Stimulated activated naive B cell treated with anti-CD40 and anti-IgM and Interleukin-4, amounts not matched to agents 10 μg/mL and 1 μg/mL and 100 μg/mL, for 72 hours (primary cell): ENCODE measurements around the gene CFAP119.

Experiments used
- ATAC-seq, 2 donors: fragments of 150-1000 bp; cut with Tn5 transposase; replicated peaks; 2 replicates each; pipeline ENCODE4 v1.10.0; 2021; ENCODE audit warnings: moderate library complexity in 1 of 2
- DNase-seq: peaks from one replicate; pipeline ENCODE4 v3.0.0; 2021
- H3K27ac Mint-ChIP-seq: one replicate; pipeline ENCODE4 v1.8.0; 2022; ENCODE audit warnings: mild to moderate bottlenecking, mixed read lengths
- H3K27me3 Mint-ChIP-seq, 2 donors: one replicate each; pipeline ENCODE4 v1.8.0; 2022; ENCODE audit warnings: mixed read lengths in 2 of 2
- H3K36me3 Mint-ChIP-seq, 2 donors: one replicate each; pipeline ENCODE4 v1.8.0; 2022; ENCODE audit warnings: mixed read lengths in 2 of 2, mild to moderate bottlenecking in 1 of 2
- H3K4me1 Mint-ChIP-seq, 2 donors: one replicate each; pipeline ENCODE4 v1.8.0; 2022; ENCODE audit warnings: mixed read lengths in 2 of 2, mild to moderate bottlenecking in 1 of 2
- H3K4me3 Mint-ChIP-seq, 2 donors: one replicate each; pipeline ENCODE4 v1.8.0; 2022; ENCODE audit warnings: mild to moderate bottlenecking in 2 of 2, mixed read lengths in 2 of 2, moderate library complexity in 1 of 2
- H3K9me3 Mint-ChIP-seq, 2 donors: one replicate each; pipeline ENCODE4 v1.8.0; 2022; ENCODE audit warnings: mixed read lengths in 2 of 2, mild to moderate bottlenecking in 1 of 2

Gene CFAP119

DNA sequence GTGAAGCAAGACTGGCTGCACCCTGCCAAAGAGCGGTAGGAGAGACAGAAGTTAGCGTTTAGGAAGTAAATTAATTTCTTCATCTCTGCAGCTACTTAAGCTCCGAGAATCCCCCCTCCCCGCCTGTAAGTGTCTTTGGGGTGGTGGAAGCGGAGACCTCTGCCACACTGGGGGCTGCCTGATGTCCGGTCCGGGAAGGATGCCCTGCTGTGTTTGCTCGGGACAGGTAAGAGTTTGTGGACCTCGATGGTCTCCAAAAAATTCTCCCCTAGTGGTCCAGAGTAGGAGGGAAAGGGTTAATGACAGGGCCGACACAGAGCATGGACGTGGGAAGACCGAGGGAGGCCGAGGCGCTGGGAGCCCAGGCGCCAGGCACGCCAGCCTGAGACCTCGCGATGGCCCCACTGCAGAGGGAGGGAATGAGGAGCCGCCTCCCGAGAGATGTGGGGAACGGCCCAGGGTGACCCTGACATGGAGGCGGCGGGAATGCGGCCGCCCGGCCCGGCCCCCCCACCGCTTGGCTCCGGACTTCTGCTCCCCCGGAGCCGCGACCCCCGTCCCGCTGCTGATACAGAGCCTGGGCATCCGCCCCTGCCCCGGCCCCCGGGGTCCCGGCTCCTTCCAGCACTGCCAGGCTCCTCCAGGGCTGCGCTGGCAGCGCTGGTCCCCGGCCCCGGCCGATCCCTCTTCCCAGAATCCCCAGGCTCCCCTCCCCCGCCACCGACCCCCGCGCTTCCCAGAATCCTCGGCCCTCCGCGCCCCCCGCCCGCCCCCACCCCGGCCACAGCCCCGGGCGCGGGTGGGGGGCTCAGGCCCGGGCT lies 24.5 kb upstream of the CFAP119 start:
- ATAC-seq (peak; percentile 60 to 71), DNase-seq (no peak)
- Mint-ChIP-seq H3K27ac (peak overlapping the region; percentile 56), H3K4me1 (peaks cover 17 to 35% of the 10 kb centered on the region in 2 donors), H3K27me3 (peaks cover 0 to 8% of the 10 kb centered on the region in 2 donors), H3K4me3 (peak overlapping the region; percentile 94 to 98), H3K9me3 (no peaks in the 10 kb centered on the region), H3K36me3 (peaks cover 18 to 24% of the 10 kb centered on the region in 2 donors)

DNA sequence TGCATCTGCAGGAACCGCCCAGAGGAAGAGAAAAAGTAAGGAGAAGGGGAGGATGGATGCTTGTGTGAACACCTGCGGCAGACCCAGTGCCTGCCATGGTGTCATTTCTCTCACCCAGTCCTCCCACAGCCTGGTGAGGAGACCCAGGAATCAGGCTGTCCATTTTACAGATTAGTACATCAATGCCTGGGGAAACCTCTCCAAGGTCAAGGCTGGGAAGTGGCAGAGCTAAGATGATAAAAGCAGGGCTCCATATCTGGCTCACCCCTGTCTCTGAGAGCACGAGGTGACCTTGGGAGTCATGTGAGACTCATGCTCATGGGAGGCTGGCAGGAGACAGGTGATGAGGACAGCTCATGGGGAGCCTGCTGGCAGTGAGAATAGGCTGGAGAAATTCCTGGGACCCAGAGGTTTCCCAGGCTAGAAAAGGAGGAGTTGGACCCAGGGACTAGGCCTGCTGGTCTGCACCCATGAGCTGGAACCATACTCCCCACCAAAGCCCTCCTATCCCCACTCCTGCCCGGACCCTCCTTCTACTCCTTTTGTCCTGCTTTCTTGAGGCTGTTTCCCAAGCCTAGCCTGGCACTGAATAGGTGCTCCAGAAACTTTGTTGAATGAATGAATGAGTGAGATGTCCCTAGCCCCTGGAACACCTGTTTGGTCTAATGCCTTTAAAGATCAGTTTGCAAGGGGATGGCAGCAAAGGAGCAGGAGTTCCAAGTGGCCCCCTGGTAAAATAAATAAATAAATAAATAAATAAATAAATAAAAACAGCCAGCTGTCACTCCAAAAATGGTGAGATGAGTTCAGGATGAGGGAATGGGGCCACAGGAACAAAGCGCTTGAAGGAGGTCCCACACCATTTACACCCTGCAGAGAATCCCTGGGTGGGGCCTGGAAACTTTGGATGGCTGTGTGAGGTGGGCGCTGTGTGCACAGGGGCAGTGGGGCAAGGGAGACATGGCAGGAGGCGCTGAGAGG lies 23.6 kb upstream of the CFAP119 start:
- peaks cover 18 to 28% of the 10 kb centered on the region in 2 donors for H3K36me3 Mint-ChIP-seq
- H3K4me3 Mint-ChIP-seq: peak overlapping the region; percentile 83 to 98
- H3K27me3 Mint-ChIP-seq: peaks cover 0 to 8% of the 10 kb centered on the region in 2 donors
- H3K4me1 Mint-ChIP-seq: peaks cover 17 to 35% of the 10 kb centered on the region in 2 donors
- no peak for ATAC-seq
- H3K9me3 Mint-ChIP-seq: no peaks in the 10 kb centered on the region
- H3K27ac Mint-ChIP-seq: peak overlapping the region; percentile 56
- no peak for DNase-seq

DNA sequence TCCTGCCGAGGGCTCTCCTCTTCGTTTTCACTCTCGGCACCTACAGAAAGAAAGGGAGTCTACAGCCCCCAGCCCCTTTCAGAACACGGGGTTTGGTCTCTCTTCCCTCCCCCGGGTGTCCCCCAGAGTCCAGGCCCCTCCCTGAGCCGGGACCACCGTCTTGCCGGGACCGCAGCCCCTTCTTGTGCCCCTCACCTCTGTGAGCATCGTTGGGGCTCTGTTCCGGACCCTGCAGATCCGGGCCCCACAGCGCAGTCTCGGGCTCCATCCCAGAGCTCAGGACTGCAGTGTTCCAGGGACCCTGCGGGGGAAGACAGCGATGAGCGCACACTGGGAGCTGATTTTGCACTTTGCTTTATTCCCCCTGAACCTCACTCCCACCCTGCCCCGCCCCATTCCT lies 22.4 kb upstream of the CFAP119 start:
- H3K27me3 Mint-ChIP-seq: peaks cover 0 to 8% of the 10 kb centered on the region in 2 donors
- H3K36me3 Mint-ChIP-seq: peaks cover 20 to 32% of the 10 kb centered on the region in 2 donors
- H3K27ac Mint-ChIP-seq: no peak overlapping the region
- no peaks in the 10 kb centered on the region for H3K9me3 Mint-ChIP-seq
- ATAC-seq (no peak), DNase-seq (no peak)
- H3K4me3 Mint-ChIP-seq: no peak overlapping the region
- peaks cover 17 to 35% of the 10 kb centered on the region in 2 donors for H3K4me1 Mint-ChIP-seq

DNA sequence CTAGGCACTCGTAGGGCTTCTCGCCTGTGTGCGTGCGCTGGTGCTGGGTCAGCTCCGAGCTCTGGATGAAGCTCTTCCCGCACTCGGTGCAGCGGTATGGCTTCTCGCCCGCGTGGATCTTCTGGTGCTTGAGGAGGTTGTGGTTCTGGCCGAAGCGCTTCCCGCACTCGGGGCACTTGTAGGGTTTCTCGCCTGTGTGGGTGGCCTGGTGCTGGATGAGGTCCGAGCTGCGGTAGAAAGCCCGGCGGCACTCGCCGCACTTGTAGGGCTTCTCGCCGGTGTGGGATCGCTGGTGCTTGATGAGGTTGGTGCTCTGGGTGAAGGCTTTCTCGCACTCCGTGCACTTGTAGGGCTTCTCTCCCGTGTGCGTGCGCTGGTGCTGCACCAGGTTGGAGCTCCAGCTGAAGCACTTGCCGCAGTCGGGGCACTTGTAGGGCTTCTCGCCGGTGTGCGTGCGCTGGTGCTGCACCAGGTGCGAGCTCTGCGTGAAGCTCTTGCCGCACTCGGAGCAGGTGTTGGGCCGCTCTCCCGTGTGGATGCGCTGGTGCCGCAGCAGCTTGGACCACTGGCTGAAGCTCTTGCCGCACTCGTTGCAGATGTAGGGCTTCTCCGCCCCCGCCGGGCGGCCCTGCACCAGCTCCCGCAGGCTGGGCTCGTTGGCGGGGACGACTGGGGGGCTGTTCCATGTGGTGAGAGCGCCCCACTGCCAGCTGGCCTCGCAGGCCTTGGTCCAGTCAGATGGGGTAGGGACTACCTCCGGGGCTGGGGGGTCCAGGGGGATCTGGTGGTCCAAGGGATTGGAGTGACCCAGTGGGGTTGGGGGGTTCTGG lies 21.6 kb upstream of the CFAP119 start:
- Mint-ChIP-seq H3K4me3 (no peak overlapping the region), H3K4me1 (peaks cover 17 to 37% of the 10 kb centered on the region in 2 donors), H3K9me3 (no peaks in the 10 kb centered on the region), H3K27ac (no peak overlapping the region), H3K27me3 (peaks cover 0 to 8% of the 10 kb centered on the region in 2 donors), H3K36me3 (peaks cover 23 to 39% of the 10 kb centered on the region in 2 donors)
- ATAC-seq (no peak), DNase-seq (no peak)

DNA sequence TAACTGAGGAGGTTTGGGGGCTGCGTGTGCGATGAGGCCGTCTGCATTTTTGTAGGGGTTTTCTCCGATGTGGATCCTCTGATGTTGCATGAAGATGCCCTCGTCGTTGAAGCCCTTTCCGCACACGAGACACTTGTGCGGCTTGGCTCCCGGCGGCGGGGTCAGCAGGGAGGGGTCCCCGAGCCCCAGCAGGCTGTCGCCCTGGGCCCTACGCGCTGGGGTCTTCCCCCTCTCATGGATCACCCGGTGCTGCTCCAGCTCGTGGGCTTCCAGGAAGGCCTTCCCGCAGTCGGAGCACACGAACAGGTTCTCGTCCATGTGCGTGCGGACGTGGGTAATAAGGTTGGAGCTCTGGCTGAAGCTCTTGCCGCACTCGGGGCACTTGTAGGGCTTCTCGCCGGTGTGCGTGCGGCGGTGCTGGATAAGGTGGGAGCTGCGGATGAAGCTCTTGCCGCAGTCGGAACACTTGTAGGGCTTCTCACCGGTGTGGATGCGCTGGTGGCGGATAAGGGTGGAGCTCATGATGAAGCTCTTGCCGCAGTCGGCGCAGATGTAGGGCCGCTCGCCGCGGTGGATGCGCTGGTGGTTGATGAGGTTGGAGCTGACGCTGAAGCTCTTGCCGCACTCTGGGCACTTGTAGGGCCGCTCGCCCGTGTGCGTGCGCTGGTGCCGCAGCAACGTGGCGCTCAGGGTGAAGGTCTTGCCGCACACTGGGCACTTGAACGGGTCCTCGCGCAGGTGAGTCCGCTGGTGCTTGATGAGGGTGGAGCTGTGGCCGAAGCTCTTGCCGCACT lies 20.8 kb upstream of the CFAP119 start:
- peaks cover 0 to under 1% of the 10 kb centered on the region in 2 donors for H3K27me3 Mint-ChIP-seq
- peaks cover 16 to 35% of the 10 kb centered on the region in 2 donors for H3K4me1 Mint-ChIP-seq
- no peak for ATAC-seq
- H3K4me3 Mint-ChIP-seq: no peak overlapping the region
- no peak overlapping the region for H3K27ac Mint-ChIP-seq
- peaks cover 25 to 41% of the 10 kb centered on the region in 2 donors for H3K36me3 Mint-ChIP-seq
- H3K9me3 Mint-ChIP-seq: no peaks in the 10 kb centered on the region
- DNase-seq: no peak

DNA sequence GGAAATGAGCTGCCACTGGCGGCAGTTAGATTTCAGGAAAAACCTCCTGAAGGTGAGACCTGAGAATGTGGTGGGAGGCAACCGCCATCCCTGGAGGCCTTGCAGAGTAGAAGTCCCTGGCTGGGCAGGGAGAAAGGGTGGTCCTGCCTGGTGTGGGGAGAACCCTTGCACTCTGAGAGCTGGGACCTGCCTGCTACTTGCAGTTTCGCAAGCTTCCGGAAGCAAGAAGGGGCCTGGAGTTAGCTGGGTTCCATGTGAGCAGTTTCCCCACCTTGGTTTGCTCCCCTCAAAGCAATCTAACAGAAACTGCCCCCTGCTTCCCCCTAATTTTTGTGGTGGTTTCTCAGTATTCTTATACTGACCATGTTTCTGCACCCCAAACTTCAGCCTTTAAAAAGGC lies 18.7 kb upstream of the CFAP119 start:
- Mint-ChIP-seq H3K9me3 (no peaks in the 10 kb centered on the region), H3K4me3 (no peak overlapping the region), H3K4me1 (peaks cover 15 to 38% of the 10 kb centered on the region in 2 donors), H3K36me3 (peaks cover 33 to 47% of the 10 kb centered on the region in 2 donors), H3K27me3 (peaks cover 9 to 11% of the 10 kb centered on the region in 2 donors), H3K27ac (no peak overlapping the region)
- no peak for ATAC-seq
- DNase-seq: no peak

DNA sequence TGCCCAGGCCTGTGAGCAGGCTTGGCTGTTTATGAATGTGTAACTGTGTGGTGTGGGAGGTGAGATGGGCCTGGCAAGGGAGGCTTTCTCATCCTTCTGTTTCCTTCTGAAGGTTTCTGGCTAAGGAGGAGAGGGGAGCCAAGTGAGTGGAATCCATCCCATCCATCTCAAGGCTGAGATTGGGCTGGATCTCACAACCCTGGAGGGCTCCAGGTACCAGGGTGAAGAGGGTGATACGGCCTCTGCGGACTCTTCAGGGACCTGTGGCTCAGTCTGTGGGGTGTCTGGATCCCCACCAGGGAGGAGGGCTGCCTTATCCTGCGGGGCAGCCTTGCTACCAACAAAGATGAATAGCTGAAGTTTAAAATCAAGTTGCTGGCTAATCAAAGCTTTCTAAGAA lies 18.2 kb upstream of the CFAP119 start:
- DNase-seq (no peak), ATAC-seq (no peak)
- H3K36me3 Mint-ChIP-seq: peaks cover 33 to 52% of the 10 kb centered on the region in 2 donors
- H3K4me1 Mint-ChIP-seq: peaks cover 13 to 38% of the 10 kb centered on the region in 2 donors
- no peak overlapping the region for H3K27ac Mint-ChIP-seq
- peaks cover 9 to 11% of the 10 kb centered on the region in 2 donors for H3K27me3 Mint-ChIP-seq
- H3K9me3 Mint-ChIP-seq: no peaks in the 10 kb centered on the region
- H3K4me3 Mint-ChIP-seq: no peak overlapping the region

DNA sequence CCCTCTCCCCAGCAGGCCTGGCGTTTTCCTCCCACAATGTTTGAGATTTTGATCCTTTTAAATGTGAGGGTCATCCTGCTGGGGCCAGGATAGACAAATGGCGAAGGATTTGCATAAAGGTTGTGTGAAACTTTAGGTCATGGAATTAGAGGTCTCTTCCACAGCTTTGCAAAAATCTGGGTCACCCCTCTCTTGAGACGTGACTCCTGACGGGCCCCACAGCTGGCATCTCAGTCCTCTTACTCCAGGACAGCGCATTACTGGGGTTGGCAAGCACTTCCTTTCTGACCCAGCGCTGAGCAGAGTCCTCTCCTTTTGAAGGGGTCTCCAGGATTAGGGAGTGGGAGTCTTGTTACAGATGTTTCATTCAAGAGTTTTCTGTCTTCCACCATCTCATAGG lies 17.7 kb upstream of the CFAP119 start:
- Mint-ChIP-seq H3K4me3 (no peak overlapping the region), H3K36me3 (peaks cover 36 to 54% of the 10 kb centered on the region in 2 donors), H3K4me1 (peaks cover 17 to 38% of the 10 kb centered on the region in 2 donors), H3K9me3 (no peaks in the 10 kb centered on the region), H3K27me3 (peaks cover 9 to 11% of the 10 kb centered on the region in 2 donors), H3K27ac (no peak overlapping the region)
- no peak for DNase-seq
- no peak for ATAC-seq

DNA sequence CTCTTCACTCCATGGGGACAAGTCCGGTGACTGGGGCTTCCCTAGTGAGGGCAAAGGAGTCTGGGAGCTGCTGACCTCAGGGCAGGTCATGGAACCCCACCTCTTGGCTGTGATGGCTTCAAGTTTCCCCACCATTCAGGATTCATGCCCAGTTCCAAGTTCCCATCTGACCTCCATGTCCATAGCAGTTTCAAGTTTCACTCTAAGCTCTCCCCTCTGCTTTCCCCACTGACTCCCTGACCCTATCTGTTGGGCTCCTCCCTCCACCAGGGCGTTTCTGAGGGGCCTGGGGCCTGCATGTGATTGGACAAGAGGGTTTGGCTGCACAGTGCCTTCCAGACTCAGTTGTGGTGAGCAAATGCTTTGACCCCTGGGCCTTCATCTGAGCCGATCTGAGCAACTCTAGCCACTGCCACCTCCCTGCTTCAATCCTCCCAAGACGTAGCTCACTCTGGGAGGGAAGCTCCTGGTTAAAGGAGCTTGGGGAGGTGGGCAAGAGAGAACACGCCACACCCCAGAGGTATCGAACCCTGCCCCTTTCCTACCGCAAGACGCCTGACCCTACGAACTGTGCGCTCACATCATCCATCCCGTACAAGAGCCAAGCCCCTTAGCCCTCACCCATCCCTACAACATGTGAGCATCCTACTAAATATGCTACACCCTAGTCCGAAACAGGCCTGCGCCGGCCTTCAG lies 16.8 kb upstream of the CFAP119 start:
- peaks cover 9 to 11% of the 10 kb centered on the region in 2 donors for H3K27me3 Mint-ChIP-seq
- H3K27ac Mint-ChIP-seq: peak overlapping the region; percentile 67
- no peaks in the 10 kb centered on the region for H3K9me3 Mint-ChIP-seq
- no peak overlapping the region for H3K4me3 Mint-ChIP-seq
- H3K36me3 Mint-ChIP-seq: peaks cover 40 to 56% of the 10 kb centered on the region in 2 donors
- DNase-seq: no peak
- H3K4me1 Mint-ChIP-seq: peaks cover 22 to 40% of the 10 kb centered on the region in 2 donors
- no peak for ATAC-seq

DNA sequence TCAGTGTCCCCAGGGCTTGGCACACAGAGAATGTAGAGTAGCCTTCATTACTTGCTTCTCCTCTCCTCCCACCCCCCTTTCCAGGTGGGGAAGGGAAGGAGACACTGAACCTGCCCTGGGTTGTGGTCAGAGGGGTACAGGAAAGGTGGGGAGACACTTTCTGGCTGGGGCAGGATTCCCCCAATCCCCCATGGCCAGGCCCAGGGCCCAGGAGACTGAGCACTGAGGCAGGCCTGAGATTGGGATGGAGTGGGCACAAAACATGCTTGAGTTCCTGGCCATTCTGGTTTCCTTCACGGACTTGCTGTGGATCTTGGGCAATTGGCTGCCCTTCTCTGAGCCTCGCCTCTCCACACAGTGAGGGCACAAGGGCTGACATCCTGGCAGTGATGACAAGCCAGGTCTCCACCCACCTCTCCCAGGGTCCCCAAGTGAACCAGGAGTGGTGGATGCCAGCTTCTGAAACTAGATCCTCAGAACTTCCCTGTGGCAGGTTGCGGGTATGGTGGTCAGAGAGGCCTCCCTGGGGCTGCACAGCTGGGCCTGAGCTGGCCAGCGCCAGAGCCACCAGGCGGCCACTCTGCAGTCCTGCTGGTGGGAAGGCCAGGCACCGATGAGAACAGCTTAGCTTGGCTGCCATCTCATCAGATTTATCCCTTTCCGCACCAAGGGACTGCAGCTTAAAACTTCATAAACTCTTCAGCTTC lies 15.9 kb upstream of the CFAP119 start:
- Mint-ChIP-seq H3K27me3 (peaks cover 9 to 11% of the 10 kb centered on the region in 2 donors), H3K36me3 (peaks cover 39 to 56% of the 10 kb centered on the region in 2 donors), H3K27ac (peak overlapping the region; percentile 42), H3K4me1 (peaks cover 25 to 46% of the 10 kb centered on the region in 2 donors), H3K9me3 (no peaks in the 10 kb centered on the region), H3K4me3 (peak overlapping the region; percentile 88 to 90)
- ATAC-seq: no peak
- DNase-seq: no peak

DNA sequence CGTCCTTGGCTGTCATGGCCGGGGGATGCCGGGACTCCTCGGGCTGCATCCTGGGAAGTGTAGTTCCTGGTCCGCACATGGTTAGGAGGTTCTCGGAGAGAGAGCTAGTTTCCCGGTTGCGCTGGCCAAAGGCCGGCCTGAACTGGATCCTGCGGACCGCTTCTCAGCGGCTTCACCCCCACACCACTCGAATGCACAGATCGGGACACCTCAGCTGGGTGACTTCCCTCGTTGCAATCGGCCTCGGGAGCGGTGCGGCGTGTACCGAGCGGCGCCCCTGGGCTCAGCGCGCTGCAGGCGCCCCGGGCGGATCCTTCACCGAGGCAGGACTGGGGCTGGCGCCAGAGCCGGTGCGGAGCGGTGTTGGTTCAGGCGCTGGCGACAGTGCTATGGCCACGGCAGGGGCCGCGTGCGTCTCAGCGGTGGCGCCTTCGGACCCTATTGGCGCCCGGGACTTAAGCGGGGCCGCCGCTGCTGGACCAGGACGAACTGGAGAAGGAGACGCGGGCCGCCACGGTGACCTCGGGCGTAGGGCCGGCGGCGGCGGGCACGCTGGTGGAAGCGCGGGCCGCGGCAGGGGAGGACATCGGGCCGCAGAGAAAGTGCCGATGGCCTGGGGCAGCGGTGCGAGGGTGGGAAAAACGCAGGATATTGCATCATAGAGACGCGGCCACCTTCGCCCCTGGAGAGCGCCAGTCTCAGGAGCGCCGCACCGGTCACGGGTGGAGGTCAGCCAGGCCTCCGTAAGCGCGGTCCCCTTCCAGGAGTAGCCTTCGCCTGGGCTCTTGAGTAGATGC lies 13.7 kb upstream of the CFAP119 start:
- peaks cover 48 to 59% of the 10 kb centered on the region in 2 donors for H3K36me3 Mint-ChIP-seq
- peak overlapping the region; percentile 92 for H3K27ac Mint-ChIP-seq
- H3K9me3 Mint-ChIP-seq: no peaks in the 10 kb centered on the region
- H3K4me3 Mint-ChIP-seq: peak overlapping the region; percentile 88 to 90
- H3K4me1 Mint-ChIP-seq: peaks cover 33 to 63% of the 10 kb centered on the region in 2 donors
- ATAC-seq (peak; percentile 81 to 82), DNase-seq (peak; percentile 61)
- peaks cover 9 to 11% of the 10 kb centered on the region in 2 donors for H3K27me3 Mint-ChIP-seq

DNA sequence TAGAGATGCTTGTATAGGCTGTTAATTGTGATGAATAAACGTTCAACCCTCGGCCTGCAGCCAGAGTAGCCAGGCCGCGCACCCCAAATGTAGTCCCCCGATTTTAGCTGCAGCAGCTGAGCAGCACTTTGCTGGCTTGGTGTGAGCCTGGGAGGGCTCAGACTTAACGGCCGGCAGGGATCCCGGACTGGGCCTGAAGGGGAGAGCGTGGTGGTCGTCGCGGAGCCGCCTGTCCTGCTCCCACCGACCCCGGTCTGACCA lies 13.2 kb upstream of the CFAP119 start:
- peaks cover 48 to 59% of the 10 kb centered on the region in 2 donors for H3K36me3 Mint-ChIP-seq
- no peaks in the 10 kb centered on the region for H3K9me3 Mint-ChIP-seq
- peaks cover 33 to 63% of the 10 kb centered on the region in 2 donors for H3K4me1 Mint-ChIP-seq
- no peak for ATAC-seq
- no peak for DNase-seq
- H3K4me3 Mint-ChIP-seq: peak overlapping the region; percentile 88 to 90
- H3K27me3 Mint-ChIP-seq: peaks cover 9 to 11% of the 10 kb centered on the region in 2 donors
- peak overlapping the region; percentile 92 for H3K27ac Mint-ChIP-seq
